Heart right ventricle (tissue), 16 donors: ENCODE measurements around the gene MGAT3. TPM values are rescaled to one million over a fixed set of nuclear protein-coding genes. Genes with fewer than 3 reads are reported as not detected.

Experiments used
- ATAC-seq, 8 donors: fragments of 200-7000 bp; cut with Tn5 transposase; one replicate each; pipeline ENCODE4 v1.9.1; 2020; ENCODE audit warnings: mild to moderate bottlenecking in 8 of 8, moderate library complexity in 8 of 8, moderate number of reproducible peaks in 1 of 8
- DNase-seq, 2 donors: peaks; one replicate each; pipeline ENCODE4 v3.0.0-alpha.2; 2020
- H3K27ac ChIP-seq, 10 donors: fragments of 200-600 bp; sonication (generic) in 2 of 10; one replicate each; pipeline versions ENCODE4 v1.5.0 to v1.8.0; 2020 to 2022; ENCODE audit warnings: mild to moderate bottlenecking in 3 of 10
- H3K27me3 ChIP-seq, 7 donors: fragments of 200-600 bp; one replicate each; pipeline ENCODE4 v1.8.0; 2021 to 2022; ENCODE audit warnings: mild to moderate bottlenecking in 2 of 7
- H3K36me3 ChIP-seq, 9 donors: fragments of 200-600 bp; sonication (generic) in 1 of 9; one replicate each; pipeline versions ENCODE4 v1.5.0 to v1.8.0; 2020 to 2022; ENCODE audit warnings: mild to moderate bottlenecking in 2 of 9
- H3K4me1 ChIP-seq, 9 donors: fragments of 200-600 bp; sonication (generic) in 1 of 9; one replicate each; pipeline versions ENCODE4 v1.5.0 to v1.8.0; 2020 to 2022; ENCODE audit warnings: mild to moderate bottlenecking in 4 of 9
- H3K4me3 ChIP-seq, 10 donors: fragments of 200-600 bp; sonication (generic) in 2 of 10; one replicate each; pipeline versions ENCODE4 v1.5.0 to v1.8.0; 2020 to 2022; ENCODE audit warnings: mild to moderate bottlenecking in 7 of 10, moderate library complexity in 2 of 10
- H3K9me3 ChIP-seq, 11 donors: fragments of 200-600 bp in 10 of 11; sonication (generic) in 2 of 11; one replicate each; pipeline versions ENCODE4 v1.5.0 to v1.8.0; 2013 to 2022; ENCODE audit warnings: mild to moderate bottlenecking in 2 of 11, control low read depth in 1 of 11, moderate library complexity in 1 of 11
- CTCF ChIP-seq, 9 donors: fragments of 200-600 bp; sonication (generic) in 2 of 9; IDR thresholded peaks; one replicate each; pipeline versions ENCODE4 v1.5.0 to v1.8.0; 2021 to 2022; ENCODE audit warnings: antibody characterized with exemption in 9 of 9, mild to moderate bottlenecking in 5 of 9, moderate library complexity in 1 of 9
- WGBS, 2 donors: extraction: QIAGEN DNeasy Blood & Tissue Kit; methylation state at CpG; one replicate each; pipeline ENCODE4 v1.1.7; 2013; ENCODE audit warnings: inconsistent platforms in 1 of 2; 5-methylcytosine and 5-hydroxymethylcytosine counted together
- intact Hi-C, 10 donors: fragments of 100-400 bp; cut with DNase I; formaldehyde crosslinking; loops; one replicate each; pipeline versions ENCODE4 v1.11.1 to v1.14.2; 2022
- polyA plus RNA-seq, 2 donors: library from polyadenylated mRNA; stranded (reverse); fragments of 200-250 nt; gene quantifications; one replicate each; pipeline ENCODE4 v1.2.3, GENCODE V29; 2013
- total RNA-seq, 10 donors: library from RNA; stranded (reverse); fragmentation: NEBNext Ultra II Directional in 3 of 10; extraction: Animal tissue kit (Norgen Biotek cat#: 25700) in 3 of 10; gene quantifications; one replicate each; pipeline versions ENCODE4 v1.2.1 to v1.2.4, GENCODE V29; 2021 to 2023
- donor health status: Arrhythmogenic right ventricular cardiomyopathy.
- donor health status: ischemic (EF 13 %, LVEDD 7.1; RV severe dilation, severe dysfunction).
- donor health status: healthy with polysubstance abuse.
- donor health status: DM: no; HTN: yes; CAD: no.
- donor health status: DM: no; HTN: no; CAD: no.
- donor health status: ischemic (EF 25% LVEDD 6.9; RV normal size, moderate dysfunction).
- donor health status: ischemic (EF 25% LVEDD 5.7; RV mildly dilated, moderate dysfunction).
- donor health status: healthy.
- donor health status: DM: yes; HTN: yes; CAD: no.
- donor health status: Ischemic cardiomyopathy.
- donor health status: ischemic (EF 35%, LVEDD 5.7; RV mildly dilated, moderate dysfunction).
- donor health status: nonischemic (EF 11% LVEDD 7.7; RV severe dilation, severe dysfunction).
- donor health status: DM: yes; HTN: yes; CAD: no.
- donor health status: PGD.
- donor health status: ischemic (EF 29% LVEDD 5.4; RV normal size, mild dysfunction).
- donor health status: nonischemic (EF 23%, LVEDD 6.1; RV moderate dilation, normal function).

Gene MGAT3
- total and polyA plus RNA-seq, 12 donors, result 1.8 to 14.0 (median 3.9) TPM

GRCh38 chr22:39435616-39436015 lies 21.2 kb upstream of the MGAT3 start:
- Histone ChIP-seq H3K9me3 (no peaks in the 10 kb centered on the region), H3K4me1 (peaks cover 16 to 56% (median 40%) of the 10 kb centered on the region in 9 donors), H3K27ac (peak overlapping the region in 1 of 10 donors; percentile 96), H3K36me3 (peaks cover 0 to 32% (median 0%) of the 10 kb centered on the region in 9 donors), H3K4me3 (no peak overlapping the region), H3K27me3 (peaks cover 0 to 12% (median 0%) of the 10 kb centered on the region in 7 donors)
- DNase-seq (no peak), ATAC-seq (no peak)
- WGBS, 2 donors, result 87 to 94% methylated on average over 8 of the region's 8 CpGs
- TF ChIP-seq CTCF (IDR thresholded peaks at IDR 0.05), result no peak
- intact Hi-C loops, result loop anchor here in 2 of 10 donors (5.0 to 10.0 kb wide), 2 partner anchors 57 to 59 kb away; no protein-coding TSS in a partner anchor

GRCh38 chr22:39437791-39438704 lies 18.8 kb upstream of the MGAT3 start:
- H3K27ac ChIP-seq, result peak overlapping the region in 3 of 10 donors; percentile 12 to 57 (median 17)
- H3K36me3 ChIP-seq, result peaks cover 0 to 17% (median 0%) of the 10 kb centered on the region in 9 donors
- intact Hi-C loops, result loop anchor here in 2 of 10 donors (5.0 to 10.0 kb wide), 2 partner anchors 54 to 57 kb away; no protein-coding TSS in a partner anchor
- DNase-seq, result no peak
- ATAC-seq, result peak in 4 of 8 donors; percentile 2 to 13 (median 4)
- peak overlapping the region in 8 of 10 donors; percentile 5 to 45 (median 30) for H3K4me3 ChIP-seq
- 42 to 44% methylated on average over 16 of the region's 16 CpGs for WGBS, 2 donors
- no peaks in the 10 kb centered on the region for H3K9me3 ChIP-seq
- no peak for TF ChIP-seq CTCF (IDR thresholded peaks at IDR 0.05)
- H3K27me3 ChIP-seq, result peaks cover 0 to 13% (median 0%) of the 10 kb centered on the region in 7 donors
- peaks cover 3 to 32% (median 19%) of the 10 kb centered on the region in 9 donors for H3K4me1 ChIP-seq

GRCh38 chr22:39439170-39439569 lies 17.6 kb upstream of the MGAT3 start:
- Histone ChIP-seq H3K4me1 (peaks cover 3 to 30% (median 18%) of the 10 kb centered on the region in 9 donors), H3K9me3 (no peaks in the 10 kb centered on the region), H3K27ac (no peak overlapping the region), H3K36me3 (peaks cover 0 to 13% (median 0%) of the 10 kb centered on the region in 9 donors), H3K4me3 (no peak overlapping the region), H3K27me3 (peaks cover 0 to 13% (median 0%) of the 10 kb centered on the region in 7 donors)
- no peak for TF ChIP-seq CTCF (IDR thresholded peaks at IDR 0.05)
- 55 to 60% methylated on average over 8 of the region's 8 CpGs for WGBS, 2 donors
- no peak for DNase-seq
- intact Hi-C loops, result loop anchor here in 2 of 10 donors (5.0 to 10.0 kb wide), 2 partner anchors 53 to 56 kb away; no protein-coding TSS in a partner anchor
- peak in 1 of 8 donors; percentile 13 for ATAC-seq

DNA sequence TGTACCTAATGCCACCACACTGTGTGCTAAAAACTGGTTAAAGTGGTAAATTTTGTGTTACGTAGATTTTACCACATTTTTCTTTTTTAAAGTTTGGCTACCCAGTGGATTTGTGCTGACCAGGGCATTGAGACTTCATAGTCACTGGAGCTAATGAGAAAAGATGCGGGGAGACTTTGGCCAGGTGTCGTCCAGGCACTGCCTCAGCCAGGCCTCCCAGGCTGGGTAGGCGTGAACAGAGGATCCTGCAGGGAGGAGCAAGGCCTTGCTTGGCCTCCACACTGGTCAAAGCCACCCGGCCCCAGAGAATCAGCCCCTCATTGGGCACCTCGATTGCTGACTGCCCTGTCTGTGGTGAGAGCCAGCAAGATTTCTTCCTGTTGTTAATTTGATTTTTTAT lies 13.4 kb upstream of the MGAT3 start:
- Histone ChIP-seq H3K4me1 (peaks cover 0 to 14% (median 0%) of the 10 kb centered on the region in 9 donors), H3K9me3 (no peaks in the 10 kb centered on the region), H3K36me3 (no peaks in the 10 kb centered on the region), H3K27ac (no peak overlapping the region), H3K27me3 (peaks cover 0 to 13% (median 0%) of the 10 kb centered on the region in 7 donors), H3K4me3 (no peak overlapping the region)
- intact Hi-C loops, result loop anchor here in 1 of 10 donors (5.0 kb wide), 1 partner anchor 69 kb away; no protein-coding TSS in a partner anchor
- no peak for DNase-seq
- 86 to 90% methylated on average over 6 of the region's 6 CpGs for WGBS, 2 donors
- no peak for TF ChIP-seq CTCF (IDR thresholded peaks at IDR 0.05)
- ATAC-seq, result no peak
